Right lobe of liver (tissue), 4 donors: ENCODE data around the gene RIPOR2.
"Not testable (repeated sequence)": the region's sequence is repeated elsewhere in the genome, so short reads cannot be mapped to it uniquely, and the experiment has no call there.

Experiments
- CTCF ChIP-seq, 4 donors: fragments of 200-600 bp in 3 of 4; fragments of 450-650 bp in 1 of 4; IDR thresholded peaks; one replicate each; pipeline versions ENCODE4 v1.5.1 to v1.8.0; 2016 to 2022; ENCODE audit warnings: antibody characterized with exemption in 4 of 4, mild to moderate bottlenecking in 2 of 4
- POLR2A ChIP-seq: fragments of 450-650 bp; IDR thresholded peaks from one replicate; pipeline ENCODE4 v1.6.1; 2017; ENCODE audit warnings: antibody characterized with exemption, mild to moderate bottlenecking
- donor health status: DM: no; HTN: no; CAD: no.
- donor health status: DM: no; HTN: no; CAD: no.
- donor health status: DM: no; HTN: yes; CAD: no.

- not testable (repeated sequence) for TF ChIP-seq CTCF (IDR thresholded peaks at IDR 0.05); POLR2A
Observed at GRCh38 chr6:24765968-24766367, 169.8 kb downstream of the RIPOR2 start.
